Measurements from ENCODE around the gene GNAS. TPM values are rescaled to one million over a fixed set of nuclear protein-coding genes. Genes with fewer than 3 reads are reported as not detected.
A peak's percentile ranks its signal among the peaks of the same experiment; 100 is the strongest.

GNAS gene
- total RNA-seq, 4 donors from 2014 or later = 513 to 854 (median 781) TPM

DNA sequence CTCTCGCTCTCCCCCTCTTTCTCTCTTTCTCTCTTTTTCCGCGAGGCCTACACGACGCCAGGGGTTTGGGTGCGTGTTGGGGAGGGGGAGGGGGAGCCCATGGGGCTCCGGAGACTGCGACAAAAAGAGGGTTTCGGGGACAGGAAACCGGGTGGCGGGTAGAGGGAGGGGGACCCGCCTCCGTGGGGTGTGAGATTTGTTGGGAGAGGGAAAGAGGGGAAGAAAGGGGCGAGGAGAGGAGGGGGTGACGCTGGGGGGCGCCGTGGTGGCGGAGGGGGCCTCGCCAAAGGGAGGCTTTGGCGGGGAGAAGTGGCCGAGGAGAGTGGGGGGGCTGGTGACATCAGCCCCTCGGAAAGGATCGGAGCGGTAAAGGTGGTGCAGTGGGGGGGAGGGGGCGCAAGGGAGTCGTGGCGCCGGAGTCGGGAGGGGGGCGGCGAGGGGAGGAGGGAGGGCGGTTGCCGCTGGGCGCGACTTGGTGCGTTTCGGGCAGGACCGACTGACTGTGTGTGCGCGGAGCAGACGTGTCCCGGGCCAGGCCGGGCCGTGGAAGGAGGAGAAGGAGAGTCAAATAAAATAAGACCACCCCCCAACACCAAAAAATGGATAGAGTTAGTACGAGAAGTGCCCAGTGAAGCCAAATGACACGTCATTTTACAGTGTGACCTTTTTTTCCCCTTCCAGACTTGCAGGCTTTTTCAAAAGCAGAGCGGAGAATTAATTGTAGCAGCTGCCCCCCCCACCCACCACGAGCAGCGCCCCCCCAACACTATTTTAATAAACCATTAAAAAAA lies 39.8 kb downstream of the GNAS start:
- DNase-seq (peak; percentile 75 to 79), ATAC-seq (peak; percentile 18 to 20)
- no peaks in the 10 kb centered on the region for H3K27me3 ChIP-seq
- in situ Hi-C loops (cut with MboI; ENCODE audit: low sequenced_read_pairs in 4 of 4) (loop anchor here in 1 of 4 donors (25.0 kb wide), 1 partner anchor 95 kb away; the partner anchor contains the start of gene NELFCD), intact Hi-C loops (cut with DNase I; ENCODE audit: low total_unique reads) (loop anchor here (1.0 to 10.0 kb wide), 5 partner anchors 15 to 1498 kb away; partner anchors contain the start of genes FAM217B, PMEPA1, PPP1R3D and RBM38)
- H3K4me3 ChIP-seq = peak overlapping the region; percentile 70 to 98 (median 93)
- peak; percentile 22 to 56 for TF ChIP-seq POLR2A (IDR thresholded peaks at IDR 0.05)
- TF ChIP-seq, protein P1, sequence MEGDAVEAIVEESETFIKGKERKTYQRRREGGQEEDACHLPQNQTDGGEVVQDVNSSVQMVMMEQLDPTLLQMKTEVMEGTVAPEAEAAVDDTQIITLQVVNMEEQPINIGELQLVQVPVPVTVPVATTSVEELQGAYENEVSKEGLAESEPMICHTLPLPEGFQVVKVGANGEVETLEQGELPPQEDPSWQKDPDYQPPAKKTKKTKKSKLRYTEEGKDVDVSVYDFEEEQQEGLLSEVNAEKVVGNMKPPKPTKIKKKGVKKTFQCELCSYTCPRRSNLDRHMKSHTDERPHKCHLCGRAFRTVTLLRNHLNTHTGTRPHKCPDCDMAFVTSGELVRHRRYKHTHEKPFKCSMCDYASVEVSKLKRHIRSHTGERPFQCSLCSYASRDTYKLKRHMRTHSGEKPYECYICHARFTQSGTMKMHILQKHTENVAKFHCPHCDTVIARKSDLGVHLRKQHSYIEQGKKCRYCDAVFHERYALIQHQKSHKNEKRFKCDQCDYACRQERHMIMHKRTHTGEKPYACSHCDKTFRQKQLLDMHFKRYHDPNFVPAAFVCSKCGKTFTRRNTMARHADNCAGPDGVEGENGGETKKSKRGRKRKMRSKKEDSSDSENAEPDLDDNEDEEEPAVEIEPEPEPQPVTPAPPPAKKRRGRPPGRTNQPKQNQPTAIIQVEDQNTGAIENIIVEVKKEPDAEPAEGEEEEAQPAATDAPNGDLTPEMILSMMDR (IDR thresholded peaks at IDR 0.05 in 4 of 5, conservative IDR thresholded peaks at IDR 0.05 in 1 of 5) = peak in 1 of 5 experiments; percentile 15
- H3K4me1 ChIP-seq = peaks cover 48 to 52% of the 10 kb centered on the region in 2 donors
- peak overlapping the region; percentile 99 to 100 (median 100) for H3K27ac ChIP-seq
- no peaks in the 10 kb centered on the region for H3K36me3 ChIP-seq
- no peaks in the 10 kb centered on the region for H3K9me3 ChIP-seq

GRCh38 chr20:58892932-58893224 lies 40.4 kb downstream of the GNAS start:
- in situ Hi-C loops (cut with MboI; ENCODE audit: low sequenced_read_pairs in 4 of 4) = loop anchor here in 1 of 4 donors (25.0 kb wide), 1 partner anchor 94 kb away; the partner anchor contains the start of gene NELFCD

GRCh38 chr20:58893355-58894120 lies 41.0 kb downstream of the GNAS start:
- Histone ChIP-seq H3K4me1 (peaks cover 56 to 58% of the 10 kb centered on the region in 2 donors), H3K4me3 (peak overlapping the region; percentile 9 to 98 (median 82)), H3K36me3 (no peaks in the 10 kb centered on the region), H3K27ac (peak overlapping the region; percentile 99 to 100 (median 100)), H3K9me3 (no peaks in the 10 kb centered on the region), H3K27me3 (no peaks in the 10 kb centered on the region)
- ATAC-seq = no peak
- in situ Hi-C loops (cut with MboI; ENCODE audit: low sequenced_read_pairs in 4 of 4) (loop anchor here in 1 of 4 donors (25.0 kb wide), 1 partner anchor 94 kb away; the partner anchor contains the start of gene NELFCD), intact Hi-C loops (cut with DNase I; ENCODE audit: low total_unique reads) (loop anchor here (5.0 to 10.0 kb wide), 4 partner anchors 489 to 1499 kb away; partner anchors contain the start of genes FAM217B, PMEPA1, PPP1R3D and RBM38)
- DNase-seq = peak in 1 of 2 donors; percentile 27
- TF ChIP-seq, protein P1 (IDR thresholded peaks at IDR 0.05 in 4 of 5, conservative IDR thresholded peaks at IDR 0.05 in 1 of 5) = no peak
- no peak for TF ChIP-seq POLR2A (IDR thresholded peaks at IDR 0.05)

More at GRCh38 chr20:58892932-58893224, 40.4 kb downstream of the GNAS start:
- no peak for TF ChIP-seq POLR2A (IDR thresholded peaks at IDR 0.05)
- TF ChIP-seq, protein P1 (IDR thresholded peaks at IDR 0.05 in 4 of 5, conservative IDR thresholded peaks at IDR 0.05 in 1 of 5) = no peak
- no peaks in the 10 kb centered on the region for H3K36me3 ChIP-seq
- peak overlapping the region; percentile 70 to 98 (median 93) for H3K4me3 ChIP-seq
- peaks cover 52 to 55% of the 10 kb centered on the region in 2 donors for H3K4me1 ChIP-seq
- ATAC-seq (no peak), DNase-seq (no peak)
- peak overlapping the region; percentile 99 to 100 (median 100) for H3K27ac ChIP-seq
- H3K27me3 ChIP-seq = no peaks in the 10 kb centered on the region
- intact Hi-C loops (cut with DNase I; ENCODE audit: low total_unique reads) = loop anchor here (1.0 to 10.0 kb wide), 5 partner anchors 14 to 1498 kb away; partner anchors contain the start of genes FAM217B, PMEPA1, PPP1R3D and RBM38
- no peaks in the 10 kb centered on the region for H3K9me3 ChIP-seq

GRCh38 chr20:58894652-58895447 lies 42.3 kb downstream of the GNAS start:
- DNase-seq = no peak
- in situ Hi-C loops (cut with MboI; ENCODE audit: low sequenced_read_pairs in 4 of 4) (loop anchor here in 1 of 4 donors (25.0 kb wide), 1 partner anchor 92 kb away; the partner anchor contains the start of gene NELFCD), intact Hi-C loops (cut with DNase I; ENCODE audit: low total_unique reads) (loop anchor here (5.0 to 10.0 kb wide), 4 partner anchors 490 to 1500 kb away; partner anchors contain the start of genes FAM217B, PMEPA1, PPP1R3D and RBM38)
- TF ChIP-seq, protein P1 (IDR thresholded peaks at IDR 0.05 in 4 of 5, conservative IDR thresholded peaks at IDR 0.05 in 1 of 5) = no peak
- no peak for TF ChIP-seq POLR2A (IDR thresholded peaks at IDR 0.05)
- Histone ChIP-seq H3K9me3 (no peaks in the 10 kb centered on the region), H3K4me3 (peak overlapping the region in 3 of 4 donors; percentile 19 to 34 (median 25)), H3K4me1 (peaks cover 67 to 69% of the 10 kb centered on the region in 2 donors), H3K27me3 (no peaks in the 10 kb centered on the region), H3K36me3 (no peaks in the 10 kb centered on the region), H3K27ac (peak overlapping the region; percentile 99 to 100 (median 100))
- no peak for ATAC-seq
